Measurements from ENCODE around the gene PUS1.
"Not testable (repeated sequence)": the region's sequence is repeated elsewhere in the genome, so short reads cannot be mapped to it uniquely, and the experiment has no call there.

PUS1 gene

GRCh38 chr12:131928711-131929580, at the start of gene PUS1:
TSS of gene PUS1 (plus strand) at chr12:131929276. CDS start at chr12:131929723, 447 bp downstream.
- H3K79me2 ChIP-seq (ENCODE audit: insufficient read depth, low read length): peaks cover 32% of the 10 kb centered on the region
- H3K4me2 ChIP-seq (ENCODE audit: low read depth, low read length, poor library complexity, severe bottlenecking): peak within 1 kb of the TSS; percentile 99
- peak within 1 kb of the TSS; percentile 87 for H3K4me3 ChIP-seq (ENCODE audit: low read length, poor library complexity, severe bottlenecking)
- peaks cover 13% of the 10 kb centered on the region for H3K4me1 ChIP-seq (ENCODE audit: insufficient read depth, low read length, poor library complexity, severe bottlenecking)
- TF ChIP-seq EZH2phosphoT487 (IDR thresholded peaks at IDR 0.05; ENCODE audit: borderline replicate concordance) (no peak), CTCF (conservative IDR thresholded peaks at IDR 0.05; ENCODE audit: low read length) (no peak)
- no peaks in the 10 kb centered on the region for H3K9me2 ChIP-seq (replicated peaks; ENCODE audit: low read depth, low read length)
- H2AFZ ChIP-seq (ENCODE audit: low read length): peak within 1 kb of the TSS; percentile 92
- peak within 1 kb of the TSS; percentile 77 for H3K9ac ChIP-seq (ENCODE audit: low read depth, low read length, poor library complexity, severe bottlenecking)
- no peaks in the 10 kb centered on the region for H3F3A ChIP-seq (ENCODE audit: low read depth)
- H4K20me1 ChIP-seq (ENCODE audit: insufficient read depth, low read length, poor library complexity, severe bottlenecking): peaks cover 12% of the 10 kb centered on the region
- peaks cover 23% of the 10 kb centered on the region; the same call in 1 of the 2 replicates for H3K36me3 ChIP-seq (ENCODE audit: insufficient read depth, low read length)
- H3K9me3 ChIP-seq (ENCODE audit: insufficient read depth, low read depth, low read length): no peaks in the 10 kb centered on the region
- no peaks in the 10 kb centered on the region for H3K27me3 ChIP-seq (ENCODE audit: insufficient read depth, low read length, poor library complexity, severe bottlenecking)

GRCh38 chr12:131882804-131883520, 46.1 kb upstream of the PUS1 start:
- H4K20me1 ChIP-seq (ENCODE audit: insufficient read depth, low read length, poor library complexity, severe bottlenecking): no peaks in the 10 kb centered on the region
- no peak overlapping the region for H3K9ac ChIP-seq (ENCODE audit: low read depth, low read length, poor library complexity, severe bottlenecking)
- H3K4me1 ChIP-seq (ENCODE audit: insufficient read depth, low read length, poor library complexity, severe bottlenecking): no peaks in the 10 kb centered on the region
- no peak for TF ChIP-seq CTCF (conservative IDR thresholded peaks at IDR 0.05; ENCODE audit: low read length)
- no peak for TF ChIP-seq EZH2phosphoT487 (IDR thresholded peaks at IDR 0.05; ENCODE audit: borderline replicate concordance)
- H3K36me3 ChIP-seq (ENCODE audit: insufficient read depth, low read length): no peaks in the 10 kb centered on the region
- H3K79me2 ChIP-seq (ENCODE audit: insufficient read depth, low read length): no peaks in the 10 kb centered on the region
- H3F3A ChIP-seq (ENCODE audit: low read depth): no peaks in the 10 kb centered on the region
- no peaks in the 10 kb centered on the region for H3K27me3 ChIP-seq (ENCODE audit: insufficient read depth, low read length, poor library complexity, severe bottlenecking)
- no peak overlapping the region for H3K4me2 ChIP-seq (ENCODE audit: low read depth, low read length, poor library complexity, severe bottlenecking)
- no peak overlapping the region for H2AFZ ChIP-seq (ENCODE audit: low read length)
- peaks cover 5% of the 10 kb centered on the region; the same call in 1 of the 2 replicates for H3K9me3 ChIP-seq (ENCODE audit: insufficient read depth, low read depth, low read length)
- no peaks in the 10 kb centered on the region for H3K9me2 ChIP-seq (replicated peaks; ENCODE audit: low read depth, low read length)
- H3K4me3 ChIP-seq (ENCODE audit: low read length, poor library complexity, severe bottlenecking): no peak overlapping the region

GRCh38 chr12:131883521-131883900, 45.6 kb upstream of the PUS1 start:
- no peak overlapping the region for H3K9ac ChIP-seq (ENCODE audit: low read depth, low read length, poor library complexity, severe bottlenecking)
- H3K79me2 ChIP-seq (ENCODE audit: insufficient read depth, low read length): no peaks in the 10 kb centered on the region
- no peaks in the 10 kb centered on the region for H3K4me1 ChIP-seq (ENCODE audit: insufficient read depth, low read length, poor library complexity, severe bottlenecking)
- peaks cover 5% of the 10 kb centered on the region; the same call in 1 of the 2 replicates for H3K9me3 ChIP-seq (ENCODE audit: insufficient read depth, low read depth, low read length)
- H4K20me1 ChIP-seq (ENCODE audit: insufficient read depth, low read length, poor library complexity, severe bottlenecking): no peaks in the 10 kb centered on the region
- H3K9me2 ChIP-seq (replicated peaks; ENCODE audit: low read depth, low read length): no peaks in the 10 kb centered on the region
- no peaks in the 10 kb centered on the region for H3K27me3 ChIP-seq (ENCODE audit: insufficient read depth, low read length, poor library complexity, severe bottlenecking)
- no peaks in the 10 kb centered on the region for H3F3A ChIP-seq (ENCODE audit: low read depth)
- H2AFZ ChIP-seq (ENCODE audit: low read length): no peak overlapping the region
- no peak overlapping the region for H3K4me3 ChIP-seq (ENCODE audit: low read length, poor library complexity, severe bottlenecking)
- H3K36me3 ChIP-seq (ENCODE audit: insufficient read depth, low read length): no peaks in the 10 kb centered on the region
- H3K4me2 ChIP-seq (ENCODE audit: low read depth, low read length, poor library complexity, severe bottlenecking): no peak overlapping the region
- no peak for TF ChIP-seq EZH2phosphoT487 (IDR thresholded peaks at IDR 0.05; ENCODE audit: borderline replicate concordance)
- TF ChIP-seq CTCF (conservative IDR thresholded peaks at IDR 0.05; ENCODE audit: low read length): no peak

GRCh38 chr12:131885076-131885475, 44.0 kb upstream of the PUS1 start:
- not testable (repeated sequence) for H3K9me3 ChIP-seq (ENCODE audit: insufficient read depth, low read depth, low read length); H3K4me1 ChIP-seq (ENCODE audit: insufficient read depth, low read length, poor library complexity, severe bottlenecking); H3K9ac ChIP-seq (ENCODE audit: low read depth, low read length, poor library complexity, severe bottlenecking); H3K9me2 ChIP-seq (replicated peaks; ENCODE audit: low read depth, low read length); H3K79me2 ChIP-seq (ENCODE audit: insufficient read depth, low read length); H4K20me1 ChIP-seq (ENCODE audit: insufficient read depth, low read length, poor library complexity, severe bottlenecking); H3F3A ChIP-seq (ENCODE audit: low read depth); H3K4me2 ChIP-seq (ENCODE audit: low read depth, low read length, poor library complexity, severe bottlenecking); H3K4me3 ChIP-seq (ENCODE audit: low read length, poor library complexity, severe bottlenecking); H2AFZ ChIP-seq (ENCODE audit: low read length); H3K27me3 ChIP-seq (ENCODE audit: insufficient read depth, low read length, poor library complexity, severe bottlenecking); H3K36me3 ChIP-seq (ENCODE audit: insufficient read depth, low read length)

Data from Loucy (cell line).